Non-pigmented ciliary epithelial cell (primary cell): Measurements from ENCODE around the gene RBM6.
"Not testable (repeated sequence)": the region's sequence is repeated elsewhere in the genome, so short reads cannot be mapped to it uniquely, and the experiment has no call there.

ENCODE experiments used
- DNase-seq: peaks from one replicate; pipeline ENCODE4 v3.0.0-alpha.2; 2010; ENCODE audit warnings: low read depth

The RBM6 gene

DNA sequence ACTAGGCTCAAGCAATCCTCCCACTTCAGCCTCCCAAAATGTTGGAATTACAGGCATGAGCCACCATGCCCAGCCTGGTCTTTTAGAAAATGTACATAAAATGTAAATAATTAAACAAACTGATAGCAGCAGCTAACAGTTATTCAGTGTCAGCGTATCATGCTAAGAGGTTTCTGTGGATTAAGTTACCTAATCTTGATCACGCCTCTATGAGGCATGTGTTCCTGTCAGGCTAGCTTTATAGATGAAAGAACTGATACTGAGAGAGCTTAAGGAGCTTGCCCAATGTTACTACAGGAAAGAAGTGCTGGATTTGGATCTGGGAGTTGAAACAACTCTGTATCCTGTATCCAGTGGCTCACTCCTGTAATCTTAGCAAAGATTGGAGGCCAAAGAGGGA, 25.0 kb upstream of the RBM6 start:
- DNase-seq = no peak

DNA sequence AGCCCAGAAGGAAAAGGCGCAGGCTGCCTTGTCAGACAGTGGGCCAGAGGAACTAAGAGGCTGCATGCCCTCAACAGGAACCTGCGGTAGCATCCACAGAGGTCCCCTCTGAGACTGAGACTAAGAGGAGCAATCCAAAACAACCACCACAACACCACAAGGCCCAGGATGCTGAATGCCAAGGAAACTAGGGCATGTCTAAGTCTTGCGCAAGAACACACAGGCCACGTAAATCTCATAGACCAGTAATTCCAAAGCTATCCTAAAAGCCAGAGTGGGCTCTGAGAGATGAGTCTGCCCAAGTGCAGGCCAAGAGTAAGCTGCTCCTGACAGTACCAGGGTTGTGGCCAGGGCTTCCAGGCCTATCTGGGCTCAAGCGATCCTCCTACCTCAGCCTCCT, 23.3 kb upstream of the RBM6 start:
- no peak for DNase-seq

DNA sequence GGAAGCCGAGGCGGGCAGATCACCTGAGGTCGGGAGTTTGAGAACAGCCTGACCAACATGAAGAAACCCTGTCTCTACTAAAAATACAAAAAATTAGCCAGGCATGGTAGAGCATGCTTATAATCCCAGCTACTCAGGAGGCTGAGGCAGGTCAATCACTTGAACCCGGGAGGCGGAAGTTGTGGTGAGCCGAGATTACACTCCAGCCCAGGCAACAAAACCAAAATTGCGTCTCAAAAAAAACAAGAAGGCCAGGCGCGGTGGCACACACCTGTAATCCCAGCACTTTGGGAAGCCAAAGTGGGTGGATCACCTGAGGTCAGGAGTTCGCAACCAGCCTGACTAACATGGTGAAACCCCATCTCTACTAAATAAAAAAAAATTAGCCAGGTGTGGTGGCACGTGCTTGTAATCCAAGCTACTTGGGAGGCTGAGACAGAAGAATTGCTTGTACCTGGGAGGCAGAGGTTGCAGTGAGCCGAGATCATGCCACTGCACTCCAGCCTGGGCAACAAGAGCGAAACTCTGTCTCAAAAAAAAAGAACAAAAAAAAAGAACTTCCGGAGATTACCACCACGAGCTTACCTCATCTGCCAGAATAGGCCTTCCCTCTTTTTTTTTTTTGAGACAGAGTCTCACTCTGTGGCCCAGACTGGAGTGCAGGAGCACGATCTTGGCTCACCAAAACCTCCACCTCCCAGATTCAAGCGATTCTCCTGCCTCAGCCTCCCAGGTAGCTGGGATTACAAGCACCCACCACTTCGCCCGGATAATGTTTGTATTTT, 22.0 kb upstream of the RBM6 start:
- DNase-seq = not testable (repeated sequence)

DNA sequence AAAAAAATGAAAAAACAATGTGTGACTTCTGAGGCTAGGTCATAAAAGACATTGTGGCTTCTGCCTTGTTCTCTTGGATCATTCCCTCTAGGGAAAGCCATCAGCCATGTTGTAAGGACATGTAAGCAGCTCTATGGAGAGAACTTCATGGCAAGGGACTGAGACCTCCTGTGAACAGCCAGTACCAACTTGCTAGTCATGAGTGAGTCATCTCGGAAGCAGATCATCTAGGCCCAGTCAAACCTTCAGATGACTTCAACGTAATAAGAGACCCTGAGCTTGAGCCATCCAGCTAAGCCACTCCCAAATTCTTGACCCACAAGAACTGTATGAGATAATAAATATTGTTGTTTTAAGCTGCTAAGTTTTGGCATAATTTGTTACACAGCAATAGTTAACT, 15.3 kb upstream of the RBM6 start:
- DNase-seq = peak; percentile 75

DNA sequence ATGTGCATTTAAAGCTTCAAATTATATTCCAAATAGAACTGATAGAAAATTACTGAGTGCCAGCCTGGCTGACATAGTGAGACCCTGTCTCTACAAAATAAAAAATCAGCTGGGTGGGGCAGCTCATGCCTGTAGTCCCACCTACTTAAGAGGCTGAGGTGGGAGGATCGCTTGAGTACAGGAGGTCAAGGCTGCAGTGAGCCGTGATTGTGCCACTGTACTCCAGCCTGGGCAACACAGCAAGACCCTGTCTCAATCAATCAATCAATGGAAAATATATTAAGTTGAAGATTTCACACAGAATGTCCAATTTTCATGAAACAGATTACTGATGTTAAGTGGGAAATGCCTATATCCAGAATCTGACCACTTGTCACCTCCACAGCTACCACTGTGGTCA, 14.5 kb upstream of the RBM6 start:
- no peak for DNase-seq

DNA sequence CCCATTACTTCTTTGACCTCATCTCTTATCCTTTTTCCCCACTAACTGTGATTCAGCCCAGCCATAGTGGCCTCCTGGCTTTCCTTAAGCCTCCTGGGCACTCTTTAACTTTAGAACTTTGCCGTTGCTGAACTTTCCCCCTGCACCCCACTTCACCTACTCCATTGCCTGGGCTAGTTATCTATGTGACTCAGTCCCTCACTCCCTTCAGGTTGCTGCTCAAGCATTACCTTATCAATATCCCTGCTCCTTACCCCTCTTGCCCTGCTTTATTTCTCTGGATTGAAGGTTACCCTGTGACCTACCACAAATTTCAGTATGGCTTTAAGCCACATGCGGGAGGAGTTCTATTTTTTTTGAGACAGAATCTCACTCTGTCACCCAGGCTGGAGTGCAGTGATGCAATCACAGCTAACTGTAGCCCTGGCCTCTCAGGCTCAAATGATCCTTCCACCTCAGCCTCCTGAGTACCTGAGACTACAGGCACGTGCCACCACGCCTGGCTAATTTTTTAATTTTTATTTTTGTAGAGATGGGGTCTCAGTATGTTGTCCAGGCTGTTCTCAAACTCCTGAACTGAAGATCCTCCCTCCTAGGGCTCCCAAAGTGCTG, 13.7 kb upstream of the RBM6 start:
- no peak for DNase-seq

DNA sequence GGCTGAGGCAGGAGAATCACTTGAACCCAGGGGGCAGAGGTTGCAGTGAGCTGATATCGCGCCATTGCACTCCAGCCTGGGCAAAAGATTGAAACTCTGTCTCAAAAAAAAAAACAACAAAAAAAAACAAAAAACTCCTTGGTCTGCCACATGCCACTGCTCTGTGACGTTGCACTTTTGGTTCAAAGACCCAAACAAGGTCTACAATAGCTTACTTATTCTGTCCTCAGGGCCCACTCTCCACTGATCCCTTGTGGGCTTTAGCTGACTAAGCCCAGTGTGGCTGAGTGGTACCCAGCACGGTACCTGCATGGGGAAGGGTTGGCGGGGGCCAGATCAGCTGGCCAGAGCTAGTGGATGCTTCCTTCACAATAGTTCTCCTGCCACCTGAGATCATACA, 12.2 kb upstream of the RBM6 start:
- DNase-seq = no peak

DNA sequence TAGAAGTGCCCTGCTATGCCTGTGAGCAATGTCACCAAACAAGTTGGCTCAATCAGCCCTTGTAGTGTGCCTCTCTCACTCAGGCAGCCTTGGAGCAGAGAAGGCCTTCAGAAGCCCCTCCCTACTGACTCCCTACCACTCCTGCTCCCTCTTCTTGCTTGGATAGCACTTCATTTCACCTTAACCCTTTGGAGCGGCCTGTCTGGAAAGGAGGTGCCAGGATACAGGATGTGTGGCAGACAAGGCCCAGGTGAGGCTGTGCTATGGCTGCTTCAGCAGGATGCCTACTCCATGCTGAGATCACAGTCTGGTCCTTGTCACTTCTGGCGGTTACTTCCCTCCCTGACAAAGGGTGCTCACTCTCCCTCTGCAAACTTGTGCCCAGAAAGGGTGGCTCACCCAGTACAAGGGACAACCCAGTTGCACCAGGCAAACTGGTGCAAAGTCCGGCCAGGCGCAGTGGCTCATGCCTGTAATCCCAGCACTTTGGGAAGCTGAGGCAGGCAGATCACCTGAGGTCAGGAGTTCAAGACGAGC, 11.4 kb upstream of the RBM6 start:
- no peak for DNase-seq

DNA sequence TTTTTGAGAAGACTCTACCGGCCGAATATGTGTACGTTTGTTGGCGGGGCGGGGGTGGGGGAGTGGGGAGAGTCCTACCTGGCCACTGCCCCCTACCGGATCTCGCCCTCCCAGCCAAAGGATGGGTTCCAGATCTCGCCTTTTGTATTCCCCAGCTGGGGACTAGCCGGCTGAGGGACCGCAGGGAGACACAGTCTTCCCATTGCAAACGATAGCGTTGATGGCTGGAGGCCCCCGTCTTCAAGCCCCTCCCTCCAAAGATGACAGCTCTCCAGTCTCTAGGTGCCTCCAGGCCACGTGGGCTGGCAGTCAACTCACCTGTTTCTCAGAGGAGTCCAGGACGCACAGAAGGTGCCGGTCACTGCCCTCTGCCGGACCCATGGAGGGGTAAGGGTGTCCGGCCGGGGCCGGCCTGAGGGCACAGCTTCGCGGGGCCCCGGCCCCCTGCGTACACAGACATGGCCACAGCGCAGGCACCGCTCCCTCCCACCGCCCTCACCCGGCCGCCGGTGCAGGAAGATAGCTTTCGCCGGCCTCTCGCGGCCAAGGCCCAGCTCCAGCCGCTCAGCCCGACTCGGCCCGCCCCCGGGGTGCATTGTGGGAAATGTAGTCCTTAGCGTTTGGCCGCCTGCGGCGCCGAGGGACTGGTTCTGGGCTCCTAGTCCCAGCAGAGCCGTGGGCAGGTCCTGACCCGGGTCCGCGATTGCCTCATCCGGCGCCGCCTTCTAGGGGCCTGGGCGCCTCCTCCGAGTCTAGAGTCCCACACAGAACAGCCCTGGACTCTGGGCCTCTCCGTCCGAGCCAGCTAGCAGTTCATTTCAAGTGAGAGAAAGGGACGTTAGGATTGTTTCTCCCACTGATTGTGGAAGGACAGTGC, 10.4 kb upstream of the RBM6 start, which contains the start of gene MON1A:
Gene MON1A (minus strand): TSS at position 521 of the 877 bp plus-strand sequence. CDS start 16,465 bp downstream, outside the sequence.
- DNase-seq = no peak

DNA sequence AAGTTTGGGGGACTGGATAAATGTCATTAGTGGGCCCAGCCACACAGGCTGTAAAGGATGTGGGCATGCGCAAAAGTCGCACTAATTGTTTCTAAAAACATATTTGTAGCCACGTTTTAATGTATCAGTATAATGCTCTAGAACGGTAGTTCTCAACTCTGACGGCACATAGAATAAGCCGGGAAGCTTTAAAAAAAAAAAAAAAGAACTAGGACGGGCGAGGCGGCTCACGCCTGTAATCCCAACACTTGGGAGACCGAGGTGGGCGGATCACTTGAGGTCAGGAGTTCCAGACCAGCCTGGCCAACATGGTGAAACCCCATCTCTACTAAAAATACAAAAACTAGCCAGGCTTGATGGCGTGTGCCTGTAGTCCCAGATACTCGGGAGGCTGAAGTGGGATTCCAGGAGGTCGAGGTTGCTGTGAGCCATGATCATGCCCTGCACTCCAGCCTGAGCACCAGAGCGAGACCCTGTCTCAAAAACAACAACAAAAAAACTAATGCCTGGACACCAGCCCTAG, 9.7 kb upstream of the RBM6 start:
- DNase-seq = no peak

DNA sequence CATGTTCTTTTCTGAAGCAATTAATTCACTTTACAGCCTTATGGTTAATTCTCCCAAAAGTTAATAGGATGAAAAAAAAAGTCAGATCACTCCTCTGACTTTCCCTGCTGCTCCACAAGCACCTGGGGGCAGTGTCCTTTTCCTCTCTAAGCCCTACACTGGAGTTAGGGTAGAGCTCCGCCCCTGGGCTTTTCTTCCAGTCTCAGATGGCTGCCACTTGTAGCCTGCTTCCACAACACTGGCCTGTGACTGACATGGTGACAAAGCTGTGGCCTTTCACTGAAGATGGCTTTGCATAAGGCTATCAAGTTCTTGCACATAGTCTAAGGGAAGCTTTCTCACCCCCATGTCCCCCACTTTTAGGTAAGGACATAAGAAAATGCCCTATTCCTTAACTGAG, 9.0 kb upstream of the RBM6 start:
- DNase-seq = no peak

DNA sequence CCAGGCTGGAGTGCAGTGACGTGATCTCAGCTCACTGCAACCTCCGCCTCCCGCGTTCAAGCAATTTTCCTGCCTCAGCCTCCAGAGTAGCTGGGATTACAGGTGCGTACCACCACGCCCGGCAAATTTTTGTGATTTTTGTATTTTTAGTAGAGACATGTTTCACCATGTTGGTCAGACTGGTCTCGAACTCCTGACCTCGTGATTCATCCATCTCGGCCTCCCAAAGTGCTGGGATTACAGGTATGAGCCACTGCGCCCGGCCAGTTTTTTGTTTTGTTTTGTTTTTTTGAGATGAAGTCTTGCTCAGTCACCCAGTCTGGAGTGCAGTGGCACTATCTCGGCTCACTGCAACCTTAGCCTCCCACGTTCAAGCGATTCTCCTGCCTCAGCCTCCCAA, 7.7 kb upstream of the RBM6 start:
- DNase-seq = not testable (repeated sequence)

DNA sequence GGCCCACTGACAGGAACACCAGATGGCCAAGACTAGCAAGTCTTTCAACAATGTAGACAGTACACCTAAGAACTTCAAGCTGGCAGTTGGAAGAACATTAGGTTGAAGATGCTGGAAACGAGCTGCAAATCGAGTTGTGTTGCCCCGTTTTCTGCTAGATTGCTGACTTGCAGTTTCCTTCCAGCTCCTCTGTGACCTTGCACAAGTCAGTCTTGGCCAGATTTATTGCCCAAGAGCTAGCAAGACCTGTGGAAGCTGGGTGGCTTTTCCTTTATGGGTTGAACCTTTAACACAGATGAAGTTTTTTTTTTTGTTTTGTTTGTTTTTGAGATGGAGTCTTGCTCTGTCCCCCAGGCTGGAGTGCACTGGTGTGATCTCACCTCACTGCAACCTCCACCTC, 2.9 kb upstream of the RBM6 start:
- DNase-seq = no peak

DNA sequence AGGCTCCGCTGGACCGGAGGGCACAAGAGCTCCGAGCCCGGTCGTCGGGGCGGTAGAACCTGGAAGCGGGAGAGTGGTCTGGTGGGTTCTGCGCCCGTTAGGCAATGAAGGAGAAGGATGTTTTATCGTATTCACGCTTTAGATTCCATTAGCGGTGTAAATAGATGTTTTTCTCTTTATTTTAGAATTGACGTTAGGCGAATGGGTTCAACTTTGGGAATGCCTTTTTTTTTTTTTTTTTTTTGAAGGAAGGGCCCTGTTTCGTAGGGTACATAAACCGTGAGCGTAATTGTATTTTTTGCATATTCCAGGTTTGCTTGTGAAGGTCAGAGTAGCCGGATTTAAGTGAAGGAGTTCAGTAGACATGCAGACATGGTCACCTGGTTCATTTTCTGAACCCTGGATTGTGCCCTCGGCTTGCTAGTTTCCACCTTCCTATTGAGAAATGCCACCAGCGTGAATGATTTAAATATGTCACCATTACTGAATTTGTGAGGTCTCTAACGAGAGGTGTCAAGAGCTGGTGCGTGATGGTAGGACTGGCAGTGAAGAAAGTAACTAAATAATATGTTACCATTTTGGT, 808 bp downstream of the RBM6 start:
- DNase-seq = no peak

DNA sequence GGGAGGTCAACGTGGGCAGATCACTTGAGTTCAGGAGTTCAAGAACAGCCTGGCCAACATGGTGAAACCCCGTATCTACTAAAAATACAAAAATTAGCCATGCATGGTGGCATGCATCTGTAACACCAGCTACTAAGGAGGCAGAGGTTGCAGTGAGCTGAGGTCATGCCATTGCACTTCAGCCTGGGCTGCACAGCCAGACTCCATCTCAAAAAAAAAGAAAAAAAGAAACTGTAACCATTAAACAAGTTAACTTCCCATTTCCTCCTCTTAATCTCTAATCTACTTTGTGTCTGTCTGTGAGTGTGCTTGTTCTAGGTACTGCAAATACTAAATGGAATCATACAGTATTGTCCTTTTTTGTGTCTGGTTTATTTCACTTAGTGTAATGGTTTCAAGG, 2.7 kb downstream of the RBM6 start:
- no peak for DNase-seq

DNA sequence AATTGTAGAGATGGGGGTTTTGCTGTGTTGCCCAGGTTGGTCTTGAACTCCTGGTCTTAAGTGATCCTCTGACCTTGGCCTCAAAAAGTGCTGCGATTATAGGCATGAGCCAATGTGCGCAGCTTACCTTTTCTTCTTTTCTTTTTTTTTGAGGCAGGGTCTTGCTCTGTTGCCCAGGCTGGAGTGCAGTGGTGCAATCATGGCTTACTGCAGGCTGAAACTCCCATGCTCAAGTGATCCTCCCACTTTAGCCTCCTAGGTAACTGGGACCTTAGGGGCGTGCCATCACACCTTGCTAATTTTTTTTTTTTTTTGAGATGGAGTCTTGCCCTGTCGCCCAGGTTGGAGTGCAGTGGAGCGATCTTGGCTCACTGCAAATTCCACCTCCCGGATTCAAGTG, 13.0 kb downstream of the RBM6 start:
- no peak for DNase-seq

DNA sequence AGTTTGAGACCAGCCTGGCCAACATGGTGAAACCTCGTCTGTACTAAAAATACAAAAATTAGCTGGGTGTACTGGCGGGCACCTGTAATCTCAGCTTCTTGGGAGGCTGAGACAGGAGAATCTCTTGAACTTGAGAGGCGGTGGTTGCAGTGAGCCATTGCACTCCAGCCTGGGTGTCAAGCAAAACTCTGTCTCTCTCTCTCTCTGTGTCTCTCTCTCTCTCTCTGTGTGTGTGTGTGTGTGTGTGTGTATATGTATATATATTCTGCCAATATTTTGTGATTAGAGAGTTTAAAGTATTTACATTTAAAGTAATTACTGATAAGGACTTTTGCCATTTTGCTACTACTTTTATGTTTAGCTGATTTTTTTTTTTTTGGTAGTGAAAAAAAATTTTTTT, 15.7 kb downstream of the RBM6 start:
- no peak for DNase-seq

DNA sequence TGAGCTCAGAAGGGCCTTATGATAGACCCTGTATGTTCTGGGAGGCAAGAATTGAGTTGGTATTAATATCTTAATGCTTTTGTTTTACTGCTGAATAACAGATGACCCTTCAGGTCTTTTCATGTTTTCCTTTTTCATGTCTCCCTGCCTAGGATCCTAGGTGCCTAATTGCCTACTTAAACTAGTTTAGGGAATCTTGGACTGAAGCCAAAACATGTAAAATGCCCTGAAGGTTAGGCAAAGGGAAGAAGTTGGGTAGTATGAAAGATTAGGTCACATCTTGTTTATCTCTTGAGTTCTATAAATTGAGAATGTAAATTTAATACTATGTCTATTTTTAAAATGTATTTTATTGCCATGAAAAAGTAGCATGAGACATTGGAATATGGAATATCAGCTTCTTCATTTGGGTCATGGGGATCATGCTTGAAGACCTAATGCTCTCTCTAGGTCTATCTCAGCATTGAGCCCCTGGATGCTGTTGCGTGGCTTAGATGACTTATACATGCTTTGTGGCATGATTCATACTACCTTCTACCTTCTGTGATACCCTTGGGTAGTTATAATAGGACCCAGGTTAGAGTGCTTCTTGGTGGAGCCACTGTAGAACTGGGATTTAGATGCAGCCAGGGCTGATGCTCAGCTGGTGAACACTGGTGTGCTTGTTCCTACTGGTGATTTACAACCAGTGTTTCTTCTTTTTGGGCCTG, 26.4 kb downstream of the RBM6 start:
- DNase-seq = no peak

DNA sequence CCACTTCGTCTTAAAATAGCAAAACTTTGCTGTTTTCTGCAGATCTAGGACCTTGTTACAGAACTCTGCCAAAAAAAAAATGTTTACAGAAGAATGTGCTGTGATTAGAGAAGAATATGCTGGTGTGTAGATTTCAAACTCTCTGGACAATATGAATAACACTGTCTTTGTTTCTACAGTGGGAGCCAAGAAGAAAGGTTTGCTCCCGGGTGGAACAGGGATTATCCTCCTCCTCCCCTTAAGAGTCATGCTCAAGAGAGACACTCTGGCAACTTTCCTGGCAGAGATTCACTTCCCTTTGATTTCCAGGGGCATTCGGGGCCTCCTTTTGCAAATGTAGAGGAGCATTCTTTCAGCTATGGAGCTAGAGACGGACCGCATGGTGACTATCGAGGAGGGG, 27.3 kb downstream of the RBM6 start:
- no peak for DNase-seq

DNA sequence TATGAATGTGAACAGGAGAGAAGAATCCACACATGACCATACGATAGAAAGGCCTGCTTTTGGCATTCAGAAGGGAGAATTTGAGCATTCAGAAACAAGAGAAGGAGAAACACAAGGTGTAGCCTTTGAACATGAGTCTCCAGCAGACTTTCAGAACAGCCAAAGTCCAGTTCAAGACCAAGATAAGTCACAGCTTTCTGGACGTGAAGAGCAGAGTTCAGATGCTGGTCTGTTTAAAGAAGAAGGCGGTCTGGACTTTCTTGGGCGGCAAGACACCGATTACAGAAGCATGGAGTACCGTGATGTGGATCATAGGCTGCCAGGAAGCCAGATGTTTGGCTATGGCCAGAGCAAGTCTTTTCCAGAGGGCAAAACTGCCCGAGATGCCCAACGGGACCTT, 28.4 kb downstream of the RBM6 start:
- no peak for DNase-seq

DNA sequence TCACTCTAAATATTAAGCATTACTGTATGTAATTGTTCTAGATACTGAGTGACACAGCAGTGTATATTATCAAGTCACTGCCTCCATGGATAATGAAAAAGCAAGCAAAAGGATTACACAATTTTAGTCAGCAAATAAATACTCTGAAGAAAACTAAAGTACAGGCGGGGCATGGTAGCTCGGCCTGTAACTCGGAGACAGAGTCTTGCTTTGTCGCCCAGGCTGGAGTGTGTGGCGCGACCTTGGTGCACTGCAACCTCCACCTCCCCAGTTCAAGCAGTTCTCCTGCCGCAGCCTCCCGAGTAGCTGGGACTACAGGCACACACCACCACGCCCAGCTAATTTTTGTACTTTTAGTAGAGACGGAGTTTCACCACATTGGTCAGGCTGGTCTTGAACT, 32.7 kb downstream of the RBM6 start:
- no peak for DNase-seq
